GM18505 (cell line): ENCODE measurements around the gene ZDHHC15.
"Not testable (repeated sequence)": the region's sequence is repeated elsewhere in the genome, so short reads cannot be mapped to it uniquely, and the experiment has no call there.

ENCODE experiments used
- ATAC-seq: cut with Tn5 transposase; IDR thresholded peaks from one replicate; pipeline ENCODE4 v1.9.1; 2021; ENCODE audit not compliant: unreplicated experiment
- POLR2A ChIP-seq: IDR thresholded peaks from 4 replicates; pipeline ENCODE4 v1.6.1; 2011; ENCODE audit warnings: borderline replicate concordance; ENCODE audit not compliant: insufficient read depth, insufficient read length; ENCODE audit errors: extremely low read depth

Gene ZDHHC15

GRCh38 chrX:75522565-75523431, at the start of gene ZDHHC15:
Gene ZDHHC15, minus strand, starts transcription at chrX:75523037. Its CDS starts 13 bp downstream, at chrX:75523024.
- ATAC-seq, result no peak

GRCh38 chrX:75560544-75560943, 37.7 kb upstream of the ZDHHC15 start:
- ATAC-seq, result not testable (repeated sequence)

More at GRCh38 chrX:75522565-75523431, at the start of gene ZDHHC15:
- no peak for TF ChIP-seq POLR2A

DNA sequence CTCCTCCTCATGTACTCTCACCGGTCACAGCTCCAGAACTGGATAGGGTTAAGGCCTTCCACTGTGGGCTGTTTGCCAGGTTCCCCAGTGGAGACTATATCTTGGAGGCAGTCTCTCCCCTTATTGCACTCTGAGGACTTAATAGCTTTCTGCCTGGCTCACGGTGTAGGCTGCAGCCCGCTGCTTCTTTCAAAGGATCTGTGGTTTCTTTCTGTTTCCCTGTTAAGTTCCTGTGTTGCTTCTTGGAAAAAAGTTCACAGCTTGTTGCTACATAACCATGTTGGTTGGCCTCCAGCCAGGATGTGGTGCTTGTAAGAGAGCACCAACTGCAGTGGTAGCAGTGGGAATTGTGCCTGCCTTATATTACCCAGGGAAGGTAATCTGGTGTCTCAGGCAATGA, 24.9 kb upstream of the ZDHHC15 start:
- no peak for ATAC-seq
- no peak for TF ChIP-seq POLR2A

DNA sequence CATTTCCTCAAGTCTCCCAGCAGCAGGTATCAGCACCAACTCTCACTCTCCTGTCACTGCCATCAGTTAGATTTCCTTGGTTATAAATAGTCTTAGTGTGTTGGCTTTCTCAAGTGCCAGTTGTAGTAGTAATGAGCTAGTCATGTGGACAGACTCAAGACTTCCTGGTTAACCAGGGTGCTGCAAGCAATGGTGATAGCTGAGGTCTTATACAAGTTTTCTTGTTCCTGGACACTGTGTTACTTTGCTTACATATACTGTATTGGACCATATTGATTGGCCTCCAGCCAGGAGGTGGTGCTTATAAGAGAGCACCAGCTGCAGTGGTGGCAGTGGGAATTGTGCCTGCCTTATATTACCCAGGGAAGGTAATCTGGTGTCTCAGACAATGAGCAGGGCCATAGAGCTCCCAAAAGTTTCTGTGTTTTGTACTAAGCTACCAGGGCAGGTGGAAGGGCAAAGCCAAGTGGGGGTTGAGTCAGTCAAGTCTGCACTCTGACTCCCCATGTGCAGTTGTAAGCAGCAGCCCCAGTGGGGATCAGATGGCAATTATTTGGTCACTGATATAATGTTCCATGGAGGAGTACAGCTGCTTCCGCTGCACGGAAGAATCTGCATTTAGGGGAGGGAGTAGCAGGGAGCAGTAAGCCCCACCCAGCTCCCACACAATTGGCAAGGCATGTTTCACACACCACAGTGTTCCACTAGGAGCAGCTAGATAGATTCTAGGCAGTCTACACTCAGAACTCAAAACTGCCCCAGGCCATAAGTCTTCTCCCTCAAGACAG, 24.1 kb upstream of the ZDHHC15 start:
- ATAC-seq, result no peak
- TF ChIP-seq POLR2A, result no peak

DNA sequence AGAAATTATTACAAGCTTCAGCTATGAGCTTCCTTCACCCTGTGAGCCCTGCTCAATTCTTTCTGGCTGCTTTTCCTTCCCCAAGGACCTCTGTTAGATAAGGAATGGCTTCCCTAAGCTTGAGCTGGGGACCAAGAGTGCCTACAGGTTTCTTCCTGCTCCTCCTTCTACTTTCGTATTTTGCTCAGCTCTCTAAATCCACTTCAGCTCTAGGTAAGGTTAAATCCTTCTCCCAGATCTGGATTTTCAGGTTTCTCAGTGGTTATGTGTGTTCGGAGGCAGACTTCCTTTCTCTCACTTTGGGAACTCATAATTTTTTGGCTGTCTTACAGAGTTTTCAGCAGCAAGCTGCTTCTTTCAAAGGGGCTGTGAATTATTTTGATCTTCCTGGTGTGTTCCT, 21.9 kb upstream of the ZDHHC15 start:
- TF ChIP-seq POLR2A, result no peak
- ATAC-seq, result no peak

DNA sequence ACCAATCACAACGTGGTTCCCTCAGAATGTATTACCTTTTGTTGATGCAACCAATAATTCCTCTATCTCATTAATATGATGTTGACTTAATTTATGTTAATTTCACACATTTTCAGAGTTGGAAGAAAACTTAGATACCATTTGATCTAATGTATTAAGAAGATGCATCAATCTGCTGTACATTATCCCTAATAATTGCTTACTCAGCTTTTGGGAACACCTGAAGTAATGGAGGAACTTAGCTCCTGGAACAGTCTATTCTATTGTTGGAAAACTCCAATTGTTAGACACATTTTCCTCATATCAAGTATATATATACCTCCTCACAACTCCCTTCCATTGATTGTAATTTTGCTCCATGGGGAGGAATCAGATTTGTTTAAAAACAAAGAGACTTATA, 38.9 kb downstream of the ZDHHC15 start:
- ATAC-seq, result no peak
- TF ChIP-seq POLR2A, result no peak

DNA sequence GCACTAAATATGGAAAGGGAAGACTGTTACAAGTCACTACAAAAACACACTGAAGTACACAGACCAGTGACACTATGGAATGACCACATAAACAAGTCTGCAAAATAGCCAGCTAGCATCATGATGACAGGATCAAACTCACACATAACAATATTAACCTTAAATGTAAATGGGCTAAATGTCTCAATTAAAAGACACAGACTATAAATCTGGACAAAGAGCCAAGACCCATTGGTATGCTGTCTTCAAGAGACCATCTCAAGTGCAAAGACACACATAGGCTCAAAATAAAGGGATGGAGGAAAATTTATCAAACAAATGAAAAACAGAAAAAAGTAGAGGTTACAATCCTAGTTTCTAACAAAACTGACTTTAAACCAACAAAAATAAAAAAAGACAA, 61.1 kb downstream of the ZDHHC15 start:
- not testable (repeated sequence) for ATAC-seq

DNA sequence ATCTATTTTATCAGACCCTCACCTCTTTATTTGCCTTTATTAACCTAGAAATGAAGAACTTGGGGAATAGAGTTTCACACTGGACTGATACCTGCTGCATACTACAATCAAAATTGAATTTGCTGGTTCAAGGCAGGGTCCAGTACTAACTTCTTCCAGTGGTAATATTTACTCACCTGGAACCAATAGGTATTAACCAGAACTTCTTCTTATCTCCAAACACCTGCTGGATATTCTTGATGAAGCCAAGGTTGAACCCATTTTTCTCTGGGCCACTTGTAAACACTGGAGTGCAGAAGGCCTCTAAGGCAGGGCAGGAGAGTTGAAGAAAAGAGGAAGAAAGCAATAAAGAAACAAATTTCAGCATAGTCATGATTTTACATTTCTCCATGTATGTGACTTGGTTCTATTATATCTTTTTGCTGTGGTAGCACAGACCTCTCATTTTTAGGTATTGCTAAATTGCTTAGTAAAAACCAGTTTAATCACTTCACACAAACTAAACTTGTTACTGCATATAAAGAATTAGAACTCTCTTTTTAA, 101.1 kb downstream of the ZDHHC15 start:
- TF ChIP-seq POLR2A, result no peak
- no peak for ATAC-seq

DNA sequence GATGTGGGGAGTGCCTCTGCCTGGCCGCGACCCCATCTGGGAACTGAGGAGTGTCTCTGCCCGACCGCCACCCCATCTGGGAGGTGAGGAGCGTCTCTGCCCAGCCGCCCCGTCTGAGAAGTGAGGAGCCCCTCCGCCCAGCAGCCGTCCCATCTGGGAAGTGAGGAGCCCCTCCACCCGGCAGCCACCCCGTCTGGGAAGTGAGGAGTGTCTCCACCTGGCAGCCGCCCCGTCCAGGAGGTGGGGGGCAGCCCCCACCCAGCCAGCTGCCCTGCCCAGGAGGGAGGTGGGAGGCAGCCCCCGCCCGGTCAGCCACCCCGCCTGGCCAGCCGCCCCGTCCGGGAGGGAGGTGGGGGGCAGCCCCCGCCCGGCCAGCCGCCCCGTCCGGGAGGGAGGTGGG, 115.7 kb downstream of the ZDHHC15 start:
- ATAC-seq, result not testable (repeated sequence)

GRCh38 chrX:75390470-75390869, 132.4 kb downstream of the ZDHHC15 start:
- ATAC-seq, result no peak
- TF ChIP-seq POLR2A, result no peak

- no peak for ATAC-seq
- TF ChIP-seq POLR2A, result no peak
These were observed 153.1 kb downstream of the ZDHHC15 start for GRCh38 chrX:75369721-75370120.

GRCh38 chrX:75366861-75367260, 156.0 kb downstream of the ZDHHC15 start:
- TF ChIP-seq POLR2A, result no peak
- ATAC-seq, result no peak

DNA sequence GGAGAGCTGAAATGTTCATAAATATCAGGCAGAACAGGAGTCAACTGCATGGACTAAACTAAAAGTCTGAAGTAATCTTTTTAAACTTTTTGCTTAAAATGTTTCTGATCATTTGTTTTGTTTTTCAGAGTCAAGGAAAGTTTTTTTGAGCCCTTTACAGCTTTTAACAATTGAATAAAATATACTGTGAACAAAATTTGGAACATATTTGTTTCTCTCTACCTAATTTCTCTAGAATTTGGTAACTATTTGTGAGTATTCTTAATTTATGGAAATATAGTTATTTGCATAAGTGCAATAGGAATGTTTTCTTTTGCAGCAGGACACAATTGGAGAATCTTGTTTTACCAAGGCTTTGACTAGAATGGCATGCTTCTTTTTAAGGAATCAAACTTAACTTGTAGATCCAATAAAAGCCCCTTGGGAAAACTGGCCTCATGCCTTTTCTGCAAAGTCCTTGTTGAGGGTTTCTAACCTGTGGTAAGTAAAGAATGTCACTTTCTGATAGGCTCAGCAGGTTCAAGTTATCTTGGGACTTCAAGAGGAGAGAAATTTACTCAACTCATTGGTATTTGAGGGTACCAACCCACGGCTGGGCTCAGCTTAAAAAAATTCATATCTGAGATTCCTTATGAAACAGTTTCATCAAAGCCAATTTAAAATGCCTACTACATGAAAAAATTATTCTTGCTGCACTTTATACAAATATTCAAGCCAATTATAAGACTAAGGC, 157.4 kb downstream of the ZDHHC15 start:
- no peak for ATAC-seq
- TF ChIP-seq POLR2A, result no peak
